Left ventricle myocardium inferior (tissue), 1 donor: ENCODE results near the gene TBC1D3B. TPM values are rescaled to one million over a fixed set of nuclear protein-coding genes. Genes with fewer than 3 reads are reported as not detected.
"Not testable (repeated sequence)": the region's sequence is repeated elsewhere in the genome, so short reads cannot be mapped to it uniquely, and the experiment has no call there.

ENCODE experiments used
- DNase-seq: peaks from one replicate; pipeline ENCODE4 v3.0.0-alpha.2; 2020
- H3K27ac ChIP-seq: fragments of 200-600 bp; replicated peaks from 2 replicates; pipeline ENCODE4 v1.8.0; 2021
- H3K27me3 ChIP-seq: fragments of 200-600 bp; 2 replicates; pipeline ENCODE4 v1.8.0; 2021; ENCODE audit warnings: low read depth
- H3K36me3 ChIP-seq: fragments of 200-600 bp; 2 replicates; pipeline ENCODE4 v1.8.0; 2021
- H3K4me1 ChIP-seq: fragments of 200-600 bp; 2 replicates; pipeline ENCODE4 v1.8.0; 2021
- H3K4me3 ChIP-seq: fragments of 200-600 bp; 2 replicates; pipeline ENCODE4 v1.8.0; 2021; ENCODE audit warnings: mild to moderate bottlenecking, moderate library complexity
- H3K9me3 ChIP-seq: fragments of 200-600 bp; replicated peaks from 2 replicates; pipeline ENCODE4 v1.8.0; 2021
- intact Hi-C: fragments of 100-400 bp; cut with micrococcal nuclease; formaldehyde crosslinking; loops from one replicate; pipeline ENCODE4 v1.11.0; 2022
- total RNA-seq: library from RNA; stranded (reverse); fragmentation: NEBNext Ultra II Directional; extraction: Animal tissue kit (Norgen Biotek cat#: 25700); gene quantifications from one replicate; pipeline ENCODE4 v1.2.1, GENCODE V29; 2021
- TF ChIP-seq, protein P1 (sequence below): fragments of 200-600 bp; IDR thresholded peaks from 2 replicates; pipeline ENCODE4 v1.8.0; 2021; ENCODE audit warnings: antibody characterized with exemption, mild to moderate bottlenecking, borderline replicate concordance
- donor health status: DM: no; HTN: yes; CAD: no; lungs with severe emphysema.

TBC1D3B gene
- total RNA-seq, 1 donor from 2014 or later = 3.4 TPM

GRCh38 chr17:36205637-36206485, 29.4 kb upstream of the TBC1D3B start:
- intact Hi-C loops = no loop called here
- Histone ChIP-seq H3K27me3 (peaks cover 14% of the 10 kb centered on the region), H3K4me3 (no peak overlapping the region), H3K9me3 (no peaks in the 10 kb centered on the region), H3K36me3 (no peaks in the 10 kb centered on the region), H3K27ac (no peak overlapping the region), H3K4me1 (no peaks in the 10 kb centered on the region)
- DNase-seq = no peak
- TF ChIP-seq, protein P1, sequence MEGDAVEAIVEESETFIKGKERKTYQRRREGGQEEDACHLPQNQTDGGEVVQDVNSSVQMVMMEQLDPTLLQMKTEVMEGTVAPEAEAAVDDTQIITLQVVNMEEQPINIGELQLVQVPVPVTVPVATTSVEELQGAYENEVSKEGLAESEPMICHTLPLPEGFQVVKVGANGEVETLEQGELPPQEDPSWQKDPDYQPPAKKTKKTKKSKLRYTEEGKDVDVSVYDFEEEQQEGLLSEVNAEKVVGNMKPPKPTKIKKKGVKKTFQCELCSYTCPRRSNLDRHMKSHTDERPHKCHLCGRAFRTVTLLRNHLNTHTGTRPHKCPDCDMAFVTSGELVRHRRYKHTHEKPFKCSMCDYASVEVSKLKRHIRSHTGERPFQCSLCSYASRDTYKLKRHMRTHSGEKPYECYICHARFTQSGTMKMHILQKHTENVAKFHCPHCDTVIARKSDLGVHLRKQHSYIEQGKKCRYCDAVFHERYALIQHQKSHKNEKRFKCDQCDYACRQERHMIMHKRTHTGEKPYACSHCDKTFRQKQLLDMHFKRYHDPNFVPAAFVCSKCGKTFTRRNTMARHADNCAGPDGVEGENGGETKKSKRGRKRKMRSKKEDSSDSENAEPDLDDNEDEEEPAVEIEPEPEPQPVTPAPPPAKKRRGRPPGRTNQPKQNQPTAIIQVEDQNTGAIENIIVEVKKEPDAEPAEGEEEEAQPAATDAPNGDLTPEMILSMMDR = no peak

DNA sequence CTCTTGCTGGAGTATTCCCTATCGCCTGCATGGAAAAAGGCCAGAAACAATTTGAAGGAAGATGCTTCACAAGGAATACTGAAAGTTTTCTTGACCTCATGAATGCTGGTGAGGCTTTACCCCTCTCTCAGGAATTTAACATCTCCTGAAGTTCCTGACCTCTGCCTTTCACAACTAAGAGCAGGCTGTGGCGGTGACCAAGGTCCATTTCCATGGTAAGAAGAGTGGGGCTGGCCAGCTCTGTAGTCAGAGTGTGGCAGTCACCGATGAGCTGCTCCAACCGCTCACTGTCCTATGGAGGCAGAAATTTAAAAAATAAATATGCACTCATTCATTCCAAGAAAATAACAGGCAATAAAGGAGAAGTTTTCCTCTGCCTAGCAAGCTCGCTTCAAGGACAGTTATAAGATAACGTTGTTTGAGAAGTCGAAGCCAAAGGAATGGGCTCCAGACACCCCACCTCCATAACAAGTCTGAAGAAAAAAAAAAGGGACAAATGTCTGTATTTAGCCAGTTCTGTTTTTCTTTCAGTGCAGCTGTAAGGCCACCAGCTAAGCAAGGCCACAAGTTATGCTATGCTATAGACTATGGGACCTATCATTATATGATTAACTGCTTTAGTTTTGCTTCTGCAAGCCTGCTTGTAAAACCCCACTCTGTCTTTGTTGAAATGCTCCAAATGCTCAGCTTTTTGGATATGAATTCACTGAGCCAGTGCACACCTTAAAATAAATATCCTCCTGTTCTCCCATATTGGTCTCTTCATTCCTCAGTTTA, 28.5 kb upstream of the TBC1D3B start:
- intact Hi-C loops = no loop called here
- Histone ChIP-seq H3K4me1 (no peaks in the 10 kb centered on the region), H3K27ac (no peak overlapping the region), H3K4me3 (no peak overlapping the region), H3K9me3 (no peaks in the 10 kb centered on the region), H3K36me3 (no peaks in the 10 kb centered on the region), H3K27me3 (peaks cover 5% of the 10 kb centered on the region)
- DNase-seq = no peak
- TF ChIP-seq, protein P1 = no peak

GRCh38 chr17:36203335-36203734, 26.9 kb upstream of the TBC1D3B start:
- no peak for DNase-seq
- H3K9me3 ChIP-seq = no peaks in the 10 kb centered on the region
- H3K36me3 ChIP-seq = no peaks in the 10 kb centered on the region
- peaks cover 10% of the 10 kb centered on the region for H3K27me3 ChIP-seq
- intact Hi-C loops = no loop called here
- H3K27ac ChIP-seq = no peak overlapping the region
- peaks cover 6% of the 10 kb centered on the region for H3K4me1 ChIP-seq
- H3K4me3 ChIP-seq = no peak overlapping the region
- TF ChIP-seq, protein P1 = no peak

GRCh38 chr17:36201506-36201905, 25.1 kb upstream of the TBC1D3B start:
- H3K36me3 ChIP-seq, H3K9me3 ChIP-seq, H3K27ac ChIP-seq, H3K4me3 ChIP-seq, H3K4me1 ChIP-seq, intact Hi-C loops, DNase-seq: not testable (repeated sequence)
- peaks cover 23% of the 10 kb centered on the region for H3K27me3 ChIP-seq

GRCh38 chr17:36201102-36201501, 24.7 kb upstream of the TBC1D3B start:
- intact Hi-C loops, H3K4me1 ChIP-seq: not testable (repeated sequence)

GRCh38 chr17:36198831-36199465, 22.5 kb upstream of the TBC1D3B start:
- intact Hi-C loops = no loop called here
- no peak overlapping the region for H3K27ac ChIP-seq
- TF ChIP-seq, protein P1 = no peak
- DNase-seq = no peak
- H3K4me3 ChIP-seq = no peak overlapping the region
- H3K36me3 ChIP-seq = no peaks in the 10 kb centered on the region
- peaks cover 6% of the 10 kb centered on the region for H3K4me1 ChIP-seq
- H3K27me3 ChIP-seq = peaks cover 37% of the 10 kb centered on the region
- no peaks in the 10 kb centered on the region for H3K9me3 ChIP-seq

More at GRCh38 chr17:36201102-36201501, 24.7 kb upstream of the TBC1D3B start:
- H3K9me3 ChIP-seq, H3K4me3 ChIP-seq, DNase-seq, H3K27ac ChIP-seq, H3K36me3 ChIP-seq: not testable (repeated sequence)
- H3K27me3 ChIP-seq = peaks cover 27% of the 10 kb centered on the region
